ENCODE data around the gene TLNRD1.
"Not testable (repeated sequence)": the region's sequence is repeated elsewhere in the genome, so short reads cannot be mapped to it uniquely, and the experiment has no call there.

Gene TLNRD1

GRCh38 chr15:81000624-81001151 lies at the start of gene TLNRD1:
Gene TLNRD1, plus strand, starts transcription at chr15:81000923. Its CDS starts 1,349 bp downstream, at chr15:81002272.
- peak; percentile 68 for DNase-seq (ENCODE audit: low read depth)

- no peak for DNase-seq (ENCODE audit: low read depth)
Observed at GRCh38 chr15:80951941-80952340, 48.8 kb upstream of the TLNRD1 start.

- DNase-seq (ENCODE audit: low read depth) = no peak
Observed at GRCh38 chr15:80953001-80953952, 47.4 kb upstream of the TLNRD1 start.

GRCh38 chr15:80953953-80954778 lies 46.6 kb upstream of the TLNRD1 start:
- DNase-seq (ENCODE audit: low read depth) = no peak

GRCh38 chr15:80955571-80956452 lies 44.9 kb upstream of the TLNRD1 start:
- DNase-seq (ENCODE audit: low read depth) = peak; percentile 9

GRCh38 chr15:80957556-80957955 lies 43.2 kb upstream of the TLNRD1 start:
- DNase-seq (ENCODE audit: low read depth) = no peak

GRCh38 chr15:80957976-80958375 lies 42.7 kb upstream of the TLNRD1 start:
- no peak for DNase-seq (ENCODE audit: low read depth)

- no peak for DNase-seq (ENCODE audit: low read depth)
Observed at GRCh38 chr15:80958818-80959495, 41.8 kb upstream of the TLNRD1 start.

- DNase-seq (ENCODE audit: low read depth) = not testable (repeated sequence)
Observed at GRCh38 chr15:80965454-80965853, 35.3 kb upstream of the TLNRD1 start.

- no peak for DNase-seq (ENCODE audit: low read depth)
Observed at GRCh38 chr15:80966431-80967197, 34.1 kb upstream of the TLNRD1 start.

GRCh38 chr15:80967451-80967850 lies 33.3 kb upstream of the TLNRD1 start:
- no peak for DNase-seq (ENCODE audit: low read depth)

GRCh38 chr15:80967991-80968510 lies 32.7 kb upstream of the TLNRD1 start:
- DNase-seq (ENCODE audit: low read depth) = no peak

- no peak for DNase-seq (ENCODE audit: low read depth)
Observed at GRCh38 chr15:80969316-80969715, 31.4 kb upstream of the TLNRD1 start.

GRCh38 chr15:80970018-80970657 lies 30.6 kb upstream of the TLNRD1 start:
- DNase-seq (ENCODE audit: low read depth) = peak; percentile 44

- no peak for DNase-seq (ENCODE audit: low read depth)
Observed at GRCh38 chr15:80970658-80971057, 30.1 kb upstream of the TLNRD1 start.

GRCh38 chr15:80971143-80971542 lies 29.6 kb upstream of the TLNRD1 start:
- DNase-seq (ENCODE audit: low read depth) = no peak

GRCh38 chr15:80972276-80972675 lies 28.4 kb upstream of the TLNRD1 start:
- DNase-seq (ENCODE audit: low read depth) = no peak

GRCh38 chr15:80974914-80975313 lies 25.8 kb upstream of the TLNRD1 start:
- DNase-seq (ENCODE audit: low read depth) = no peak

GRCh38 chr15:80976851-80977250 lies 23.9 kb upstream of the TLNRD1 start:
- no peak for DNase-seq (ENCODE audit: low read depth)

All from stimulated activated CD8-positive, alpha-beta memory T cell treated with anti-CD3 and anti-CD28 coated beads, Interleukin-12 subunit alpha, Interleukin-12 subunit beta, amount 100 ng/mL, for 1 hour (primary cell).